Nephron progenitor cell (in vitro differentiated cells): ENCODE measurements around the gene CPPED1.
"Not testable (repeated sequence)": the region's sequence is repeated elsewhere in the genome, so short reads cannot be mapped to it uniquely, and the experiment has no call there.

Source experiments
- DNase-seq: peaks from one replicate; pipeline ENCODE4 v3.0.0; 2021
- H3K27ac Mint-ChIP-seq: 2 replicates; pipeline ENCODE4 v1.8.0; 2021; ENCODE audit warnings: mild to moderate bottlenecking, moderate library complexity, mixed read lengths
- H3K27me3 Mint-ChIP-seq: 2 replicates; pipeline ENCODE4 v1.8.0; 2021; ENCODE audit warnings: mild to moderate bottlenecking, low read depth, mixed read lengths; ENCODE audit not compliant: poor library complexity
- H3K36me3 Mint-ChIP-seq: 2 replicates; pipeline ENCODE4 v1.8.0; 2021; ENCODE audit warnings: low read depth, mixed read lengths
- H3K4me1 Mint-ChIP-seq: 2 replicates; pipeline ENCODE4 v1.8.0; 2021; ENCODE audit warnings: mixed read lengths
- H3K4me3 Mint-ChIP-seq: 2 replicates; pipeline ENCODE4 v1.8.0; 2021; ENCODE audit warnings: mild to moderate bottlenecking, moderate library complexity, mixed read lengths
- H3K9me3 Mint-ChIP-seq: 2 replicates; pipeline ENCODE4 v1.8.0; 2021; ENCODE audit warnings: mild to moderate bottlenecking, moderate library complexity, mixed read lengths
- CTCF ChIP-seq: fragments of 200-600 bp; sonication (generic); IDR thresholded peaks from 2 replicates; pipeline ENCODE4 v1.5.0; 2021; ENCODE audit warnings: antibody characterized with exemption

CPPED1 gene

GRCh38 chr16:12804395-12804794 is 708 bp upstream of the CPPED1 start:
- peaks cover 9% of the 10 kb centered on the region for H3K27me3 Mint-ChIP-seq
- H3K4me3 Mint-ChIP-seq = peak overlapping the region; percentile 95
- H3K36me3 Mint-ChIP-seq = peaks cover 5% of the 10 kb centered on the region
- DNase-seq = no peak
- no peak for TF ChIP-seq CTCF
- peaks cover 5% of the 10 kb centered on the region for H3K9me3 Mint-ChIP-seq
- peaks cover 38% of the 10 kb centered on the region for H3K4me1 Mint-ChIP-seq
- H3K27ac Mint-ChIP-seq = no peak overlapping the region

- TF ChIP-seq CTCF = no peak
- H3K27ac Mint-ChIP-seq = no peak overlapping the region
- H3K4me3 Mint-ChIP-seq = peak overlapping the region; percentile 95
- no peak for DNase-seq
- peaks cover 5% of the 10 kb centered on the region for H3K9me3 Mint-ChIP-seq
- peaks cover 51% of the 10 kb centered on the region for H3K4me1 Mint-ChIP-seq
- peaks cover 5% of the 10 kb centered on the region for H3K36me3 Mint-ChIP-seq
- peaks cover 5% of the 10 kb centered on the region for H3K27me3 Mint-ChIP-seq
Observed at GRCh38 chr16:12802661-12803060, 1.0 kb downstream of the CPPED1 start.

GRCh38 chr16:12802048-12802447 is 1.6 kb downstream of the CPPED1 start:
- no peak for DNase-seq
- Mint-ChIP-seq H3K36me3 (peaks cover 5% of the 10 kb centered on the region), H3K27me3 (peaks cover 5% of the 10 kb centered on the region), H3K4me3 (peak overlapping the region; percentile 95), H3K4me1 (peaks cover 56% of the 10 kb centered on the region), H3K27ac (peak overlapping the region; percentile 44), H3K9me3 (peaks cover 5% of the 10 kb centered on the region)
- TF ChIP-seq CTCF = no peak

DNA sequence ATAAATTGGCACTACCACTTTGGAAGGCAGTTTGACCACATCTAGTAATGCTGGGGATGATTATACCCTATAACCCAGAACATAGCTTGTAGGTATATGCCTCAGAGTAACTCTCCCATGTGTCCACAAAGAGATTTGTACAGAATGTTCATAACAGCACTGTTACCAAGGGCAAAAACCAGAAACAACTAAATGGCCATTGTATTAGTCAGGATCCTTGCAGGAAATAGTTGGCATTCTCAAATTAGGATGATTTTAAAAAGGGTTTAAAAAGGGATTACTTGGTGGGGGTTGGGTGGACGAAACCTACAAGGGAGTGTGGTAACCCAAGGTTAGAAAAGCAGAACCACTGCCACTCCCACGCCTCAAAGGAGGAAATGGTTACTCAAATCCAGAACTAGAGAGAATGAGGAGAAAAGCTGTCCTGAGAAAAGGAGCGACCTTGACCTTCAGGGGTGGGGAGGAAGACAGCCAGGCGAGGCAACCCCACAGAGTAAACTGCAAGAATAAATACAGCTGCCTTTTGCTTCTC is 2.1 kb downstream of the CPPED1 start:
- Mint-ChIP-seq H3K27me3 (peaks cover 5% of the 10 kb centered on the region), H3K9me3 (peaks cover 5% of the 10 kb centered on the region), H3K27ac (peak overlapping the region; percentile 44), H3K36me3 (peaks cover 5% of the 10 kb centered on the region), H3K4me3 (peak overlapping the region; percentile 95), H3K4me1 (peaks cover 57% of the 10 kb centered on the region)
- DNase-seq = no peak
- TF ChIP-seq CTCF = no peak

DNA sequence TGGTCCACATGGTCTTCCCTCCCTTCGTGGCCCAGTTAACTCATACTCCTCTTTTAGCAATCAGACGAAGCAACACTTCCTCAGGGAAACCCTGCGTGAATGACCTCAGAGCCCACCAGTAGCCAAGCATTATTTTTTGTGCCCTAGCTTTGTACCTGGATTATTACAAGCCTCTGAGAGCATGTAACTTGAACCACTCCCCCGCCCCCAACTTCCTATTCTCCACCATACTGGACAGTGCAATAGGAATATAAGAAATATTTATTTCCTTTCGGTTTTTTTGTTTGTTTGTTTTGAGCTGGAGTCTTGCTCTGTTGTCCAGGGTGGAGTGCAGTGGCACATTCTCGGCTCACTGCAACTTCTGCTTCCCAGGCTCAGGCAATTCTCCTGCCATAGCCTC is 2.9 kb downstream of the CPPED1 start:
- Mint-ChIP-seq H3K4me1 (peaks cover 57% of the 10 kb centered on the region), H3K9me3 (peaks cover 5% of the 10 kb centered on the region), H3K4me3 (peak overlapping the region; percentile 9), H3K27me3 (peaks cover 5% of the 10 kb centered on the region), H3K27ac (peak overlapping the region; percentile 16), H3K36me3 (peaks cover 5% of the 10 kb centered on the region)
- TF ChIP-seq CTCF = no peak
- DNase-seq = no peak

- not testable (repeated sequence) for DNase-seq, H3K27ac Mint-ChIP-seq
- H3K4me1 Mint-ChIP-seq = peaks cover 57% of the 10 kb centered on the region
Observed at GRCh38 chr16:12799996-12800395, 3.7 kb downstream of the CPPED1 start.

More at GRCh38 chr16:12799996-12800395, 3.7 kb downstream of the CPPED1 start:
- H3K36me3 Mint-ChIP-seq, H3K4me3 Mint-ChIP-seq, H3K9me3 Mint-ChIP-seq, H3K27me3 Mint-ChIP-seq: not testable (repeated sequence)
